NCI-H2196 treated with DMSO at 0.1 percent for 48 hours (cell line): ENCODE measurements around the gene WT1.
"Not testable (repeated sequence)": the region's sequence is repeated elsewhere in the genome, so short reads cannot be mapped to it uniquely, and the experiment has no call there.

Experiments used
- DNase-seq: peaks from one replicate; lab custom pipeline; 2025; ENCODE audit not compliant: unreplicated experiment; lab: John Stamatoyannopoulos, UW

WT1 gene

GRCh38 chr11:32435511-32435941 is at the start of gene WT1:
TSS of gene WT1 (minus strand) at chr11:32435539.
- no peak for DNase-seq

GRCh38 chr11:32479291-32479690 is 44.0 kb upstream of the WT1 start:
- no peak for DNase-seq

GRCh38 chr11:32478277-32478731 is 43.0 kb upstream of the WT1 start:
- no peak for DNase-seq

GRCh38 chr11:32473282-32473909 is 38.1 kb upstream of the WT1 start:
- no peak for DNase-seq

- DNase-seq = no peak
Measured at GRCh38 chr11:32472226-32472625, 36.9 kb upstream of the WT1 start.

GRCh38 chr11:32471544-32471943 is 36.2 kb upstream of the WT1 start:
- not testable (repeated sequence) for DNase-seq

GRCh38 chr11:32469791-32470190 is 34.5 kb upstream of the WT1 start:
- DNase-seq = no peak

- DNase-seq = no peak
Measured at GRCh38 chr11:32466279-32466915, 31.1 kb upstream of the WT1 start.

- no peak for DNase-seq
Measured at GRCh38 chr11:32464078-32464477, 28.7 kb upstream of the WT1 start.

- DNase-seq = no peak
Measured at GRCh38 chr11:32462011-32462690, 26.8 kb upstream of the WT1 start.

GRCh38 chr11:32456864-32457263 is 21.5 kb upstream of the WT1 start:
- DNase-seq = no peak

- no peak for DNase-seq
Measured at GRCh38 chr11:32454993-32455392, 19.7 kb upstream of the WT1 start.

GRCh38 chr11:32451808-32452207 is 16.5 kb upstream of the WT1 start:
- no peak for DNase-seq

GRCh38 chr11:32450372-32450771 is 15.0 kb upstream of the WT1 start:
- DNase-seq = no peak

GRCh38 chr11:32448232-32448631 is 12.9 kb upstream of the WT1 start:
- no peak for DNase-seq

GRCh38 chr11:32447252-32447651 is 11.9 kb upstream of the WT1 start:
- DNase-seq = no peak

GRCh38 chr11:32446227-32446626 is 10.9 kb upstream of the WT1 start:
- no peak for DNase-seq

GRCh38 chr11:32444186-32444585 is 8.8 kb upstream of the WT1 start:
- no peak for DNase-seq

GRCh38 chr11:32440916-32441315 is 5.6 kb upstream of the WT1 start:
- DNase-seq = no peak

- no peak for DNase-seq
Measured at GRCh38 chr11:32440312-32440908, 5.1 kb upstream of the WT1 start.

GRCh38 chr11:32439501-32440210 is 4.3 kb upstream of the WT1 start:
- DNase-seq = no peak
